ENCODE results near the gene ARHGAP22.

DNA sequence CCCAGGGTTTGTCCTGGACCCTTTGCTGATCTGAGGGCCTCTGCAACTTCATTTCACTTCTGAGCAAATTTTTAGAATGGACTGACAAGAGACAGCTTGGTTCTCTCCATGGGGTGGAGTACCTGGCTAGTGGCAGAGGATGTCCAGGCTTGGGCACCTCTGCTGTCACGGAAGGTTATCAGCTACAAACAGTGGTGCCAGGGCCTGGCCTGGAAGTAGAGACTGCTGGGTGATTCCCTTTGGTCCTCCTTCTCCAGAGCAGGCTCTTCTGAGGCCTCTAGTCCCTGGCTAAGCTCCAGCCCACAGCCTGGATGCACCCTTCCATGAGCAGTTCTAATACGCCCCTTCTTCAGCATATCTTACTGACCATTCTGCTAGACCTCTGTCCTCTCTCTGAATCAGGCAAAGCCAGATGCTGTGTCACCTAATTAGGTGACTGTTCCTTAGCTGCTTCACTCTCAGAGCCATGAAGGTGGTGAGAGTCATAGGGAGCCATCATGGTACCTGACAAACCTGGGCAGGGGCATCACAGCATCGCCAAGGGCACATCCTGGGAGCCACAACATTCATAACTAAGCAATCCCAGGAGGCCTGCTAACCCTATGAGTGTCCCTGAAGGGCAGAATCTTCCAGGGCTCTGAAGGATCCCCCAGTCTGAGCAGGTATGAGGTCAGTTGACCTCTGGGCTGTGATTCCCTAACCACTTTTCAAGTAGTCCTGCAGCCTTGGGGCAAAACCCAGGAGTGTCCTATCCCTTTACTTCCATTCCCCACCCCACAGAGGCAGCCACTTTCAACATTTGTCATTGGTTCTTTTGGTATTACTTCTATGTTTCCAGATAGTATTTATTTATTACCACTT, 4.0 kb downstream of the ARHGAP22 start:
- no peak for TF ChIP-seq POLR2A (IDR thresholded peaks at IDR 0.05)
- TF ChIP-seq, protein P1, sequence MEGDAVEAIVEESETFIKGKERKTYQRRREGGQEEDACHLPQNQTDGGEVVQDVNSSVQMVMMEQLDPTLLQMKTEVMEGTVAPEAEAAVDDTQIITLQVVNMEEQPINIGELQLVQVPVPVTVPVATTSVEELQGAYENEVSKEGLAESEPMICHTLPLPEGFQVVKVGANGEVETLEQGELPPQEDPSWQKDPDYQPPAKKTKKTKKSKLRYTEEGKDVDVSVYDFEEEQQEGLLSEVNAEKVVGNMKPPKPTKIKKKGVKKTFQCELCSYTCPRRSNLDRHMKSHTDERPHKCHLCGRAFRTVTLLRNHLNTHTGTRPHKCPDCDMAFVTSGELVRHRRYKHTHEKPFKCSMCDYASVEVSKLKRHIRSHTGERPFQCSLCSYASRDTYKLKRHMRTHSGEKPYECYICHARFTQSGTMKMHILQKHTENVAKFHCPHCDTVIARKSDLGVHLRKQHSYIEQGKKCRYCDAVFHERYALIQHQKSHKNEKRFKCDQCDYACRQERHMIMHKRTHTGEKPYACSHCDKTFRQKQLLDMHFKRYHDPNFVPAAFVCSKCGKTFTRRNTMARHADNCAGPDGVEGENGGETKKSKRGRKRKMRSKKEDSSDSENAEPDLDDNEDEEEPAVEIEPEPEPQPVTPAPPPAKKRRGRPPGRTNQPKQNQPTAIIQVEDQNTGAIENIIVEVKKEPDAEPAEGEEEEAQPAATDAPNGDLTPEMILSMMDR (IDR thresholded peaks at IDR 0.05) = no peak
- no peak for TF ChIP-seq EP300 (IDR thresholded peaks at IDR 0.05)

Data from tibial nerve (tissue), 4 donors.